B cell (primary cell): ENCODE measurements around the gene SLC28A3. TPM values are rescaled to one million over a fixed set of nuclear protein-coding genes. Genes with fewer than 3 reads are reported as not detected.
"Not testable (repeated sequence)": the region's sequence is repeated elsewhere in the genome, so short reads cannot be mapped to it uniquely, and the experiment has no call there.

Experiments used
- ATAC-seq: fragments of 200-7000 bp; cut with Tn5 transposase; one replicate; pipeline ENCODE4 v1.10.0; 2021; ENCODE audit warnings: low read depth, mild to moderate bottlenecking, moderate number of reproducible peaks, moderate library complexity
- CTCF ChIA-PET: fragments of 350-600 bp; sonication (Branson Sonifier 250); formaldehyde crosslinking; loops from one replicate; lab custom pipeline; 2021; ENCODE audit warnings: antibody characterized with exemption, inconsistent platforms; lab: Charles Lee
- POLR2A ChIA-PET: fragments of 350-600 bp; sonication (Branson Sonifier 250); formaldehyde crosslinking; loops from one replicate; lab custom pipeline; 2021; ENCODE audit warnings: antibody characterized with exemption; lab: Charles Lee
- DNase-seq: peaks from one replicate; pipeline ENCODE4 v3.0.0; 2013
- H2AFZ ChIP-seq: 2 replicates; pipeline ENCODE4 v1.6.1; 2012; ENCODE audit warnings: mild to moderate bottlenecking, low read depth, low read length; ENCODE audit not compliant: insufficient read depth, poor library complexity, severe bottlenecking
- H3K27ac ChIP-seq, 2 donors: 1 replicate in 1 of 2; 2 replicates in 1 of 2; pipeline ENCODE4 v1.5.1; 2012 to 2013; ENCODE audit warnings: low read length in 2 of 2, mild to moderate bottlenecking in 2 of 2, moderate library complexity in 1 of 2
- H3K27me3 ChIP-seq, 4 experiments: fragments of 200-600 bp in 1 of 4; sonication (generic) in 1 of 4; replicated peaks in 1 of 4; 1 replicate in 2 of 4; 2 replicates in 2 of 4; pipeline versions ENCODE4 v1.6.1 to v1.7.0; 2013 to 2016; ENCODE audit warnings: low read length in 3 of 4, mild to moderate bottlenecking in 2 of 4, mixed read lengths in 1 of 4, moderate library complexity in 1 of 4; ENCODE audit not compliant: insufficient read depth in 4 of 4, control insufficient read depth in 3 of 4; ENCODE audit errors: control extremely low read depth in 1 of 4
- H3K36me3 ChIP-seq, 2 experiments: replicated peaks in 1 of 2; 1 replicate in 1 of 2; 2 replicates in 1 of 2; pipeline versions ENCODE4 v1.6.1 to v1.7.1; 2013; ENCODE audit warnings: low read length in 1 of 2; ENCODE audit not compliant: insufficient read depth in 2 of 2, control insufficient read depth in 1 of 2; ENCODE audit errors: control extremely low read depth in 1 of 2, extremely low read depth in 1 of 2
- H3K4me1 ChIP-seq, 2 donors: fragments of 200-600 bp in 1 of 2; sonication (generic) in 1 of 2; 1 replicate in 1 of 2; 2 replicates in 1 of 2; pipeline versions ENCODE4 v1.5.1 to v1.6.1; 2013 to 2017; ENCODE audit warnings: low read length in 2 of 2; ENCODE audit not compliant: control insufficient read depth in 2 of 2, insufficient read depth in 2 of 2
- H3K4me2 ChIP-seq: replicated peaks from 2 replicates; pipeline ENCODE3; 2012; ENCODE audit warnings: mild to moderate bottlenecking, low read depth, low read length; ENCODE audit not compliant: poor library complexity, severe bottlenecking
- H3K4me3 ChIP-seq, 5 experiments: fragments of 200-600 bp in 1 of 5; sonication (generic) in 1 of 5; 1 replicate in 3 of 5; 2 replicates in 2 of 5; pipeline versions ENCODE4 v1.5.1 to v1.7.0; 2011 to 2016; ENCODE audit warnings: low read length in 4 of 5, mild to moderate bottlenecking in 4 of 5, low read depth in 2 of 5, control low read depth in 1 of 5, moderate library complexity in 1 of 5; ENCODE audit not compliant: insufficient read depth in 1 of 5; ENCODE audit errors: control extremely low read depth in 1 of 5, extremely low read depth in 1 of 5
- H3K79me2 ChIP-seq: fragments of 200-600 bp; sonication (generic); one replicate; pipeline ENCODE4 v1.6.0; 2016; ENCODE audit warnings: low read length; ENCODE audit not compliant: control insufficient read depth, insufficient read depth
- H3K9ac ChIP-seq: fragments of 200-600 bp; sonication (generic); 2 replicates; pipeline ENCODE4 v1.6.1; 2017; ENCODE audit warnings: mild to moderate bottlenecking, low read length, moderate library complexity
- H3K9me3 ChIP-seq, 3 donors: one replicate each; pipeline versions ENCODE4 v1.6.1 to v1.7.1; 2013; ENCODE audit warnings: low read length in 2 of 3; ENCODE audit not compliant: control insufficient read depth in 2 of 3, insufficient read depth in 1 of 3; ENCODE audit errors: control extremely low read depth in 1 of 3
- H4K20me1 ChIP-seq: 2 replicates; pipeline ENCODE4 v1.6.0; 2012; ENCODE audit warnings: mild to moderate bottlenecking, low read length; ENCODE audit not compliant: insufficient read depth, control insufficient read depth, poor library complexity, severe bottlenecking
- H3K27ac Mint-ChIP-seq: one replicate; pipeline ENCODE4 v1.8.0; 2021; ENCODE audit warnings: mixed read lengths
- H3K27me3 Mint-ChIP-seq: one replicate; pipeline ENCODE4 v1.8.0; 2021; ENCODE audit warnings: mixed read lengths
- H3K4me1 Mint-ChIP-seq: one replicate; pipeline ENCODE4 v1.8.0; 2021; ENCODE audit warnings: mixed read lengths
- H3K4me3 Mint-ChIP-seq: one replicate; pipeline ENCODE4 v1.8.0; 2021; ENCODE audit warnings: mixed read lengths
- H3K9me3 Mint-ChIP-seq: one replicate; pipeline ENCODE4 v1.8.0; 2022; ENCODE audit warnings: mixed read lengths; ENCODE audit not compliant: insufficient read depth
- CTCF ChIP-seq: fragments of 200-600 bp; IDR thresholded peaks from one replicate; pipeline ENCODE4 v1.8.0; 2022; ENCODE audit warnings: antibody characterized with exemption, mild to moderate bottlenecking
- EZH2 ChIP-seq: IDR thresholded peaks from 2 replicates; pipeline ENCODE4 v1.6.1; 2012; ENCODE audit warnings: borderline replicate concordance, low read depth, mild to moderate bottlenecking, moderate library complexity, low read length; ENCODE audit not compliant: insufficient read depth, poor library complexity, severe bottlenecking
- WGBS: methylation state at CpG from one replicate; pipeline ENCODE4 v1.1.5; 2013; ENCODE audit warnings: missing lambda C conversion rate; ENCODE audit not compliant: insufficient coverage; 5-methylcytosine and 5-hydroxymethylcytosine counted together
- intact Hi-C: fragments of 100-400 bp; cut with micrococcal nuclease; formaldehyde crosslinking; loops from one replicate; pipeline ENCODE4 v1.10.0; 2022
- polyA plus RNA-seq: library from polyadenylated mRNA; depleted of rRNA; stranded (reverse); fragments of >200 nt; gene quantifications from 2 replicates; pipeline ENCODE4 v1.2.3, GENCODE V29; 2012
- total RNA-seq, 2 donors: library from RNA; stranded (reverse); fragments of 120-200 nt in 1 of 2; gene quantifications; 1 replicate in 1 of 2; 2 replicates in 1 of 2; pipeline versions ENCODE4 v1.2.3 to v1.2.4, GENCODE V29; 2013 to 2022

SLC28A3 gene
- total and polyA plus RNA-seq, 2 donors (not counting 1 experiment from before 2014, with no cell fraction given) = not detected

GRCh38 chr9:84368601-84369000 is 28.0 kb upstream of the SLC28A3 start:
- intact Hi-C loops = no loop called here
- Histone ChIP-seq H3K4me3 (no peak overlapping the region), H3K4me2 (no peak overlapping the region), H4K20me1 (no peaks in the 10 kb centered on the region), H3K36me3 (no peaks in the 10 kb centered on the region), H3K79me2 (no peaks in the 10 kb centered on the region), H3K27me3 (no peaks in the 10 kb centered on the region), H2AFZ (no peak overlapping the region), H3K9ac (no peak overlapping the region), H3K27ac (no peak overlapping the region), H3K9me3 (peaks cover 0 to 8% (median 0%) of the 10 kb centered on the region in 3 donors), H3K4me1 (no peaks in the 10 kb centered on the region)
- peaks cover 18% of the 10 kb centered on the region for H3K27me3 Mint-ChIP-seq
- CTCF ChIA-PET = no interaction called here
- TF ChIP-seq CTCF = no peak
- no peak for TF ChIP-seq EZH2
- H3K27ac Mint-ChIP-seq = no peak overlapping the region
- no peak overlapping the region for H3K4me3 Mint-ChIP-seq
- ATAC-seq = no peak
- POLR2A ChIA-PET = no interaction called here
- H3K4me1 Mint-ChIP-seq = no peaks in the 10 kb centered on the region
- no CpG with 5 or more reads among the region's 3 CpGs for whole genome bisulfite sequencing
- no peak for DNase-seq
- H3K9me3 Mint-ChIP-seq = no peaks in the 10 kb centered on the region

- H3K27ac Mint-ChIP-seq, H3K4me1 ChIP-seq, H3K4me3 Mint-ChIP-seq, intact Hi-C loops, H3K9ac ChIP-seq, H3K4me3 ChIP-seq, H3K27me3 ChIP-seq, H3K27ac ChIP-seq, CTCF ChIA-PET, ATAC-seq, DNase-seq, H2AFZ ChIP-seq, H3K4me2 ChIP-seq, POLR2A ChIA-PET, H3K9me3 Mint-ChIP-seq, H4K20me1 ChIP-seq, H3K79me2 ChIP-seq, H3K36me3 ChIP-seq, H3K4me1 Mint-ChIP-seq, H3K9me3 ChIP-seq: not testable (repeated sequence)
- H3K27me3 Mint-ChIP-seq = peaks cover 18% of the 10 kb centered on the region
- WGBS = 100% methylated on average over 2 of the region's 10 CpGs
Measured at GRCh38 chr9:84367726-84368125, 27.2 kb upstream of the SLC28A3 start.
